Measurements from ENCODE around the gene PNKD. TPM values are rescaled to one million over a fixed set of nuclear protein-coding genes. Genes with fewer than 3 reads are reported as not detected.

Gene PNKD
- total and polyA plus RNA-seq, 10 of the 15 experiments (the other 5 are each of a cell fraction or from before 2014, with no cell fraction given), result 27.2 to 106 (median 61.3) TPM

- H3K4me1 ChIP-seq (ENCODE audit: control insufficient read depth, insufficient read depth, low read length), result peaks cover 18% of the 10 kb centered on the region
- intact Hi-C loops (cut with micrococcal nuclease; ENCODE audit: unreplicated experiment), result loop anchor here (1.0 to 5.0 kb wide), 3 partner anchors 84 to 296 kb away; partner anchors contain the start of genes CNOT9 and USP37
- DNase-seq (ENCODE audit: low read depth, low spot score) (no peak), ATAC-seq (no peak), FAIRE-seq (no peak)
- no TSS peak for BruUV-seq (replicated peaks)
- CTCF ChIA-PET, result interaction anchor here (0.7 to 7.0 kb wide), 27 partner anchors 10 to 416 kb away, joined by 3 to 154 read pairs (median 6); partner anchors contain the start of genes ARPC2, CATIP, GPBAR1 and RNF25
- SMC1A ChIA-PET (ENCODE audit: uncharacterized antibody, unreplicated experiment), result interaction anchor here (0.6 to 7.6 kb wide), 18 partner anchors 17 to 300 kb away, joined by 3 to 194 read pairs (median 4); partner anchors contain the start of genes CATIP and TMBIM1
- no peak for TF ChIP-seq SMC3 (IDR thresholded peaks at IDR 0.05; ENCODE audit: borderline replicate concordance, low read length)
- 0 out of 4 replicates have a peak, but pooled peaks of 1 of the 2 experiments have one; percentile 20 for TF ChIP-seq IKZF2 (IDR thresholded peaks at IDR 0.05)
- TF ChIP-seq BACH1 (IDR thresholded peaks at IDR 0.05; ENCODE audit: borderline replicate concordance), result no peak
- TF ChIP-seq PML (IDR thresholded peaks at IDR 0.05; ENCODE audit: low read length), result 0 out of 2 replicates have a peak, but pooled peaks have one; percentile 0
- POLR2A ChIA-PET, result interaction anchor here (0.5 to 6.8 kb wide), 18 partner anchors 13 to 806 kb away, joined by 3 to 84 read pairs (median 4); partner anchors contain the start of genes ARPC2 and TMBIM1
- peak overlapping the region; percentile 65 for H3K9ac ChIP-seq (ENCODE audit: control insufficient read depth, insufficient read depth, low read length)
- WGBS (ENCODE audit: insufficient coverage, insufficient replicate concordance, low lambda C conversion rate, missing lambda C conversion rate), result 2% methylated on average over 23 of the region's 23 CpGs
- RAD21 ChIA-PET (ENCODE audit: unreplicated experiment), result interaction anchor here (0.7 to 7.3 kb wide), 27 partner anchors 9 to 417 kb away, joined by 3 to 141 read pairs (median 4); partner anchors contain the start of genes BCS1L, CATIP, CTDSP1 and TMBIM1
- H3K27me3 ChIP-seq (replicated peaks in 1 of 2; ENCODE audit: control insufficient read depth in 2 of 2, insufficient read depth in 2 of 2, low read length in 1 of 2), result no peaks in the 10 kb centered on the region
- H3K36me3 ChIP-seq (ENCODE audit: control insufficient read depth in 2 of 2, insufficient read depth in 2 of 2, low read length in 1 of 2), result peaks cover 20% of the 10 kb centered on the region in 2 experiments
- H3K4me2 ChIP-seq (ENCODE audit: control insufficient read depth, insufficient read depth), result peak overlapping the region; percentile 90
- peak overlapping the region; percentile 36 for H3K27ac ChIP-seq (ENCODE audit: control insufficient read depth, insufficient read depth)
- peak overlapping the region; percentile 66 for H2AFZ ChIP-seq (ENCODE audit: control insufficient read depth, low read depth, low read length)
- in situ Hi-C loops (cut with MboI), result no loop called here
- H3K9me3 ChIP-seq (replicated peaks; ENCODE audit: control insufficient read depth, insufficient read depth, low read length), result no peaks in the 10 kb centered on the region
- peaks cover 19% of the 10 kb centered on the region for H3K79me2 ChIP-seq (ENCODE audit: control insufficient read depth, insufficient read depth, low read length)
- H4K20me1 ChIP-seq (ENCODE audit: control insufficient read depth, insufficient read depth), result no peaks in the 10 kb centered on the region
- peak overlapping the region; percentile 88 for H3K4me3 ChIP-seq
Measured at GRCh38 chr2:218270721-218271486, 585 bp downstream of the PNKD start.

- Histone ChIP-seq H2AFZ (ENCODE audit: control insufficient read depth, low read depth, low read length) (no peak overlapping the region), H3K4me1 (ENCODE audit: control insufficient read depth, insufficient read depth, low read length) (peaks cover 18% of the 10 kb centered on the region), H3K27ac (ENCODE audit: control insufficient read depth, insufficient read depth) (no peak overlapping the region), H3K9me3 (replicated peaks; ENCODE audit: control insufficient read depth, insufficient read depth, low read length) (no peaks in the 10 kb centered on the region), H3K79me2 (ENCODE audit: control insufficient read depth, insufficient read depth, low read length) (peaks cover 19% of the 10 kb centered on the region), H3K4me3 (peak overlapping the region; percentile 88), H3K36me3 (ENCODE audit: control insufficient read depth in 2 of 2, insufficient read depth in 2 of 2, low read length in 1 of 2) (peaks cover 18 to 21% of the 10 kb centered on the region in 2 experiments), H3K27me3 (replicated peaks in 1 of 2; ENCODE audit: control insufficient read depth in 2 of 2, insufficient read depth in 2 of 2, low read length in 1 of 2) (no peaks in the 10 kb centered on the region), H3K9ac (ENCODE audit: control insufficient read depth, insufficient read depth, low read length) (peak overlapping the region; percentile 65), H3K4me2 (ENCODE audit: control insufficient read depth, insufficient read depth) (peak overlapping the region; percentile 90), H4K20me1 (ENCODE audit: control insufficient read depth, insufficient read depth) (no peaks in the 10 kb centered on the region)
- FAIRE-seq, result no peak
- WGBS (ENCODE audit: insufficient coverage, insufficient replicate concordance, low lambda C conversion rate, missing lambda C conversion rate), result 0% methylated on average over 4 of the region's 4 CpGs
- intact Hi-C loops (cut with micrococcal nuclease; ENCODE audit: unreplicated experiment) (loop anchor here (5.0 kb wide), 2 partner anchors 84 to 296 kb away; partner anchors contain the start of genes CNOT9 and USP37), in situ Hi-C loops (cut with MboI) (no loop called here)
- no peak for ATAC-seq
- DNase-seq (ENCODE audit: low read depth, low spot score), result no peak
- BruUV-seq (replicated peaks), result no TSS peak
- ChIA-PET CTCF (interaction anchor here (0.7 to 7.0 kb wide), 24 partner anchors 11 to 415 kb away, joined by 3 to 154 read pairs (median 6); partner anchors contain the start of genes CATIP, GPBAR1, RNF25 and STK36), SMC1A (ENCODE audit: uncharacterized antibody, unreplicated experiment) (interaction anchor here (0.6 to 7.6 kb wide), 16 partner anchors 16 to 299 kb away, joined by 3 to 194 read pairs (median 3); partner anchors contain the start of genes CATIP and TMBIM1), POLR2A (interaction anchor here (0.6 to 6.8 kb wide), 9 partner anchors 13 to 122 kb away, joined by 3 to 84 read pairs (median 4); partner anchors contain the start of gene TMBIM1), RAD21 (ENCODE audit: unreplicated experiment) (interaction anchor here (0.6 to 7.3 kb wide), 18 partner anchors 13 to 416 kb away, joined by 3 to 141 read pairs (median 3); partner anchors contain the start of genes CATIP and TMBIM1)
- no peak for TF ChIP-seq E2F8 (IDR thresholded peaks at IDR 0.05; ENCODE audit: low read depth, partially characterized antibody)
- TF ChIP-seq NFYA (IDR thresholded peaks at IDR 0.05; ENCODE audit: borderline replicate concordance, low read depth, low read length), result no peak
- 0 out of 4 replicates have a peak, but pooled peaks of 1 of the 2 experiments have one; percentile 4 for TF ChIP-seq IKZF2 (IDR thresholded peaks at IDR 0.05)
- no peak for TF ChIP-seq E2F4 (IDR thresholded peaks at IDR 0.05; ENCODE audit: low read depth, low read length)
Measured at GRCh38 chr2:218271487-218271797, 1.1 kb downstream of the PNKD start.
